ENCODE data around the gene KIAA1217.

- TF ChIP-seq CTCF (IDR thresholded peaks at IDR 0.05) = no peak
- TF ChIP-seq POLR2A (IDR thresholded peaks at IDR 0.05) = no peak
Measured at GRCh38 chr10:24568042-24568441, 359.1 kb downstream of the KIAA1217 start.
